NCI-H748 (cell line): Measurements from ENCODE around the gene S100B.
"Not testable (repeated sequence)": the region's sequence is repeated elsewhere in the genome, so short reads cannot be mapped to it uniquely, and the experiment has no call there.

Experiments used
- DNase-seq: peaks from one replicate; lab custom pipeline; 2025; ENCODE audit not compliant: unreplicated experiment; lab: John Stamatoyannopoulos, UW

S100B gene

DNA sequence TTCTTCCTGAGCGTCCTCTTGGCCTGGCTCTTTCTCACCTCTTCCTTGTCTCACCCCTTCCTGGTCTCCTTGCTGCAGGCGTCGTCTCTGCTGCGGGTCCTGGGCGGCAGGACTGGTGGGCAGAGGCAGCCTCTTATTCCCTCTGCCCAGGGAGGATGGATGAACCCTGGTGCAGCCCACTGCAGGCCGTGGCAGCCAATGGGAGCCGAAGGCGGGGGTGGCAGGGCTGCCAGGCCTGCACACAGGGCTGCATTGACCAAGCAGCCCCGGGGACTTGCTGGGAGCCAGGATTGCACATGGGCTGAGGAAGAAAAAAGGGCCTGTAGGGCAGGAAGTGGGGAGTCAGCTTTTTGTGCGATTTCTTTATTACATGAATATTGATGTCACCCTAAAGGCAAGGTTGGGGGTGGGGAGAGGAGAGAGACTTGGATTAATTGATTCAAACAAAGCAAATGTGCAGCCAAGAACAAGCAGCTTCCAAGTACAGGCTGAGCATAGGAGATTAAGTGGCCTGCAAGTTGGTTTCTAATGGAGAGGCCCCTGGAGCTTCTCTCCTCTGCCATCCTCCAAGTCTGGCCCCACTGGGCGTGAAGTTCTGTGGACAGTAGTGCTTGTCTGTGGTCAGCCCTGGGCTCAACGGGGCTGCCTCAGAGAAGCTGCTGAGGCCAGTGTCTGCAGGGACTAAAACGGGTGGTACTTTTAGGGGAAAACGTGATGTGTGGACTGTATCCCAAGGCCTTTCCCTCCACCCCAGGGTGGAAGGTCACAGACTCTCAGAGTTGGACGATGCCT lies at the start of gene S100B:
S100B (minus strand) TSS at position 108 of the 792 bp plus-strand sequence. CDS start 2,667 bp downstream, outside the sequence.
- peak; percentile 13 for DNase-seq

- no peak for DNase-seq
These were observed 46.2 kb upstream of the S100B start for GRCh38 chr21:46651121-46651520.

- no peak for DNase-seq
These were observed 45.7 kb upstream of the S100B start for GRCh38 chr21:46650476-46651098.

GRCh38 chr21:46649356-46649755 lies 44.5 kb upstream of the S100B start:
- DNase-seq: no peak

DNA sequence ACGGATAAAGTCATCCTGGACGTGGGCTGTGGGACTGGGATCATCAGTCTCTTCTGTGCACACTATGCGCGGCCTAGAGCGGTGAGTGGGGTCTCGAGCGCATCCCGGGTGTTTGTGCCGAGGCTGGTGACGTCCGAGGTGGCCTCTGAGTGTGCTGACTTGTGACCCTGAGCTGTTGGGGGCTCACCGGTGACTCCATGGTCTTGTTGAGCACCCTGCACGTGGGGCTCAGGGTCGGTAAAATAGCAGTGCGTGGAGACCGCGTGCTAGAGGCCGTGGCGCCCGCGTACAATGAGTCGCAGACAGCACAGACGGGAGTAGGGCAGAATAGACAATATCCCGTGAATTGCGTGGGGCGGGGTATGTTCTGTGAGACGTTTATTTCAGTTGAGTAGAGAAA lies 43.7 kb upstream of the S100B start:
- no peak for DNase-seq

DNA sequence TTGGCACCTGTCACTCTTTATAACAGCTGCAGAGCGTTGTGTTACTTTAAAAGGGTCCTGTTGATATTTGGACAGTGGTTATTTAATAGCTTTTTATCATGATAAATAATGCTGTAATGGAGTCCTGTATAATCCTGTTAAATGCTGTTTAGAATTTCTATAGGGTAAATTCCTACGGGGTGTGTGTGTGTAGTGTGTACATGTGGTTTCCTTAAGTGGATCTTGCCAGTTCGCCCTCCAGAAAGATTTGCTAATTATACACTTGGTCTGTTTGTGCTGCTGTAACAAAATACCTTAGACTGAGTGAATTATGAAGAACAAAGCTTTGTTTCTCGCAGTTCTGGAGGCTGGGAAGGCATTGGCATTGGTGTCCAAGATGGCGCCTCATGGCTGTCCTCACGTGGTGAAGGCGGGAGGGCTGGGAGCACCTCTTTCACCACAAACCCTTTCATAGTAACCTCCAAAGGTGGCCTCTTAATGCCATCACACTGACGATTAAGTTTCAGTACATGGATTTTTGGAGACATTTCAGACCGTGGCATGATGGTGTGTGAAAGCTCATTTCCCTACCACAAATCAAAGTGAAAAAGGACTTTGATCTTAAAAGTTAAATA lies 41.8 kb upstream of the S100B start:
- DNase-seq: peak; percentile 11

DNA sequence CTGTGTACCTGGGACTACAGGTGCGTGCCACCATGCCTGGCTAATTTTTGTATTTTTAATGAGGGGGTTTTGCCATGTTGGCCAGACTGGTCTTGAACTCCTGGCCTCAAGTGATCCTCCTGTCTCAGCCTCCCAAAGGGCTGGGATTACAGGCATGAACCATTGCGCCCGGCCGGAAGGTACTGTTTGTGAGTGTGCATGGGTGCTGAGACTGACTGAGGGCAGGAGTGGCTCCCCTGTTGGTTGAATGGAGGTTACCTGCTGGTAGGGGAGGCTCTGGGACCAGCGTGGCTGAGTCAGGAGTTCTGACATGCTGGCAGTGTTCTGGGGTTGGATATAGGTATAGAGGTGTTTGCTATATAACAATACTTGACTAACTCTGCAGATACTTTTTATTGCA lies 41.0 kb upstream of the S100B start:
- no peak for DNase-seq

GRCh38 chr21:46643379-46644177 lies 38.7 kb upstream of the S100B start:
- DNase-seq: no peak

DNA sequence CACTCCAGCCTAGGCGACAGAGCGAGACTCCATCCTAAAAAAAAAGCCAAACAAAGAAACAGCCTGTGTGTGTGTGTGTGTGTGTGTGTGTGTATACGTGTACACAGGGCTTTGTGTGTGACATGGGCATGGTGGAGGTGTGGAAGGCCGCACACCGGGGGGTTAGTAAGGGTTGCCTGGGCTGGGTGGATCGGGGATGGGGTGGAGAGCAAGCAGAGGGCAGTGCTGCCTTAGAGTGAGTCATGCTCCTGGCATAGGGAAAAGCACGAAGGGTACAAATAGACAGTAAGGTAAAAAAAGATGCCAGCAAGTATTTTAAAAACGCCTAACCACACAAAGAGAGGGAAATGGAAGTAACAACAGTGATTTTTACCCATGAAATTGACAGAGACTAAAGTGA lies 36.8 kb upstream of the S100B start:
- DNase-seq: no peak

DNA sequence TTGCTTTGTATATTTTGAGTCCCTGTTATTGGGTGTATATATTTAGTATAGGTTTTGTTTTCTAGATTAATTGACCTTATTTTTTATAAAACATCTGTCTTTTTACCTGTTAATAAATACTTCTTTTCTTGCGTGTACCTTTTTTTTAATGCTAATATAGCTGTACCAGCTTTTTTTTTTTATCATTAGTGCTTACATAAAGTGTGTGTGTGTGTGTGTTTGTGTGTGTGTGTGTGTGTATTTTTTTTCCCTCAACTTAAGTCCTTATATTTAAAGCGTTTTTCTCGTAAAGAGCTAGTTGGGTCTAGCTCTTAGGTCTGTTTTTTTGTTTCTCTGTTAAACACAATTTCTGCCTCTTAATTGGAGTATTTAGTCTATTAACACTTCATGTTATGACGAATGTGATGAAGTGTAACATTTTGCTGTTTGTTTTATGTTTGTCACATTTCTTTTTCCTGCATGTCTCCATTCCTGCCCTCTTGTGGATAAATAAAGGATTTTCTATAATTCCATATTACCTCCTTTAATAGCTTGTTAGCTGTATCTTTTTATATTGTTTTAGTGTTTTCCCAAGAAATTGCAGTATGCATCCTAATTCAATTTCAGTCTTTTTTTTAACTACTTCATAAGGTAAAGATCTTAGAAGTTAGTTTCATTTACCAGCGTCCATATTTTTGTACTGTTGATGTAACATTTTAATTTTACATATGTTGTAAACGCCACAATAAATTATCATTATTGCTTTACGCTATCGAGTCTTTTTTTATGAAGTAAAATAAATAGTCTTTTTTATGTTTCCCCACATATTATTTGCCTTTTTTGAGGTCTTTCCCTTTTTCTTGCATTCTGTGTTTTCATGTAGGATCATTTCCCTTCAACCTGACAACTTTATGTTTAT lies 34.9 kb upstream of the S100B start:
- peak; percentile 11 for DNase-seq

GRCh38 chr21:46637952-46638746 lies 33.3 kb upstream of the S100B start:
- DNase-seq: no peak

DNA sequence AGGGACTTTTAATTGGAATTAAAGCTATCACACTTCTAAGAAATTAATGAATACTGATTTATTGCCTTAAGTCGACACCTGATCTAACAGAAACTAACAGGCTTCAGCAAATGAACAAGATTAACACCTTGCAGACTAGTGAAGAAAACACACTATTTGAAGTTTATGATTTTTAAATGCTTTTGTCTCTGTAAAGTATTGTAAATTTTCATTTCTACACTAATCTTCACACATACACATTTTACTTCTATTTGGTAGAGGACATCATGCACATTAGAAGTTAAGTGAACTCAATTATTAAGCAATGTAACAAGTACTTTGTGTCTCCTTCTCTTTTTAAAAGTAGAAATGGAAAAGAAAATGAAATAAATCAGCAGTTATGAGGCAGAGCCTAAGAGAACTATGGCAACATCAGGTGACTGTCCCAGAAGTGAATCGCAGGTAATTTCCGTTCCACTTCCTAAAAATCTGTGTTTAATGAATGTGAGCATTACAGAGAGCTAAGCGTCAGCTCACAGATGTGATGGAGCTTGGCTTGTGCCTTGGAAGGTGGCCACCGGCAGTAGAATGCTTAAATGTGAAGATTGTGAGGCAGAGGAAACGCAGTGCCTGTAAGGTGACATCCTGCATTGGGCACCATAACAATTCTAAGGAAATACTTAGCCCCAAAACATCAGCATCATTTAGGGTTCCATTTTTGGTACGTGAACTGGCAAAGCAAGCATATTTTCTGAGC lies 31.8 kb upstream of the S100B start:
- no peak for DNase-seq

DNA sequence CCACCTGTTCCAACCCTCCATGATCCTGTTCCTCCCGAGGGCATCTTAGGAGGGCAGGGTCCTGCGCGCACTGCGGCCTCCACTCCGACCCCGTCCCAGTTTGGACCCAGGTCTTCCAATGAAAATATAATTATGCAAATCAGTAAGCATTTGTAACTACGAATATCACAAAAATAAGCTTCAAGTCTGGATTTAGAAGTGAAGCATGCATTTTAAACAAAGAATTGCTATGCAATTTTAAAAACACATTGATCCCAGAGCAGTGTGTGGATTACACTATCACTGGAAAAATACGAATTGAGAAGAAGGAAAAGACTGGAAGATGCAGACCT lies 31.3 kb upstream of the S100B start:
- DNase-seq: no peak

GRCh38 chr21:46635324-46636180 lies 30.7 kb upstream of the S100B start, which contains the start of gene PRMT2:
Gene PRMT2, plus strand, starts transcription at chr21:46635674. Its CDS starts 1,278 bp downstream, at chr21:46636952.
- DNase-seq: peak; percentile 96

- peak; percentile 88 for DNase-seq
These were observed 30.1 kb upstream of the S100B start for GRCh38 chr21:46634966-46635323.

DNA sequence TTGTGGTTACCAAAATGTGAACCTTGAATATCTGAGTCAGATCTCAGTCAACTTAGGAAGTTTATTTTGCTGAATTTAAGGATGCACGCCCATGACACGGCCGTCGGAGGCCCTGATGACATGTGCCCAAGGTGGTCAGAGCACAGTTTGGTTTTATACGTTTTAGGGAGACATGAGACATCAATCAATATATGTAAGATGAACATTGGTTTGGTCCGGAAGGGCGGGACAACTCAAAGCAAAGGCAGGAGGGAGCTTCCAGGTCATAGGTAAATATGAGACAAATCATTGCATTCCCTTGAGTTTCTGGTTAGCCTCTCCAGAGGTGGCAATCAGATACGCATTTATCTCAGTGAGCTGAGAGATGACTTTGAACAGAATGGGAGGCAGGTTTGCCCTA lies 29.5 kb upstream of the S100B start:
- no peak for DNase-seq

DNA sequence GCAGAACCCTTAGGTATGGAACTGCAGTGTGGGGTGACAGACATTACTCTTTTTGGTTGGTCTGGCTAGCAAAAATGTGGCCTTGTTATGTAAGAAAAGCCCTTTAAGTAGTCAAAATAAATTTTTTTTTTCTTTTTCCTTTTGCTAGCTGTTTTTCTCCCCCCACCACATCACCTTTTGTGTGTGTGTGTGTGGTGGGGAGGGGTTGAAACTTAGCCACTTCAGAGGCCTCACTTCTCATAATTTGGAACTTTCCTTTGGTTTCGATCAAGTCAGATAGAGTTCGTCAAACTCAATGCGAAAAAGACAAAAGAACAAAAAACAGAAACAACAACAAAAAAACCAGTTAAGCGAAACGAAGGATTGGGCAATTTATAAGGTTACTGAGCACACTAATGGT lies 28.7 kb upstream of the S100B start:
- no peak for DNase-seq

GRCh38 chr21:46630915-46631314 lies 26.0 kb upstream of the S100B start:
- DNase-seq: not testable (repeated sequence)
